Heart right ventricle (tissue), 16 donors: ENCODE results near the gene ANO2. TPM values are rescaled to one million over a fixed set of nuclear protein-coding genes. Genes with fewer than 3 reads are reported as not detected.
"Not testable (repeated sequence)": the region's sequence is repeated elsewhere in the genome, so short reads cannot be mapped to it uniquely, and the experiment has no call there.

ENCODE experiments used
- ATAC-seq, 8 donors: fragments of 200-7000 bp; cut with Tn5 transposase; one replicate each; pipeline ENCODE4 v1.9.1; 2020; ENCODE audit warnings: mild to moderate bottlenecking in 8 of 8, moderate library complexity in 8 of 8, moderate number of reproducible peaks in 1 of 8
- DNase-seq, 2 donors: peaks; one replicate each; pipeline ENCODE4 v3.0.0-alpha.2; 2020
- H3K27ac ChIP-seq, 10 donors: fragments of 200-600 bp; sonication (generic) in 2 of 10; one replicate each; pipeline versions ENCODE4 v1.5.0 to v1.8.0; 2020 to 2022; ENCODE audit warnings: mild to moderate bottlenecking in 3 of 10
- H3K27me3 ChIP-seq, 7 donors: fragments of 200-600 bp; one replicate each; pipeline ENCODE4 v1.8.0; 2021 to 2022; ENCODE audit warnings: mild to moderate bottlenecking in 2 of 7
- H3K36me3 ChIP-seq, 9 donors: fragments of 200-600 bp; sonication (generic) in 1 of 9; one replicate each; pipeline versions ENCODE4 v1.5.0 to v1.8.0; 2020 to 2022; ENCODE audit warnings: mild to moderate bottlenecking in 2 of 9
- H3K4me1 ChIP-seq, 9 donors: fragments of 200-600 bp; sonication (generic) in 1 of 9; one replicate each; pipeline versions ENCODE4 v1.5.0 to v1.8.0; 2020 to 2022; ENCODE audit warnings: mild to moderate bottlenecking in 4 of 9
- H3K4me3 ChIP-seq, 10 donors: fragments of 200-600 bp; sonication (generic) in 2 of 10; one replicate each; pipeline versions ENCODE4 v1.5.0 to v1.8.0; 2020 to 2022; ENCODE audit warnings: mild to moderate bottlenecking in 7 of 10, moderate library complexity in 2 of 10
- H3K9me3 ChIP-seq, 11 donors: fragments of 200-600 bp in 10 of 11; sonication (generic) in 2 of 11; one replicate each; pipeline versions ENCODE4 v1.5.0 to v1.8.0; 2013 to 2022; ENCODE audit warnings: mild to moderate bottlenecking in 2 of 11, control low read depth in 1 of 11, moderate library complexity in 1 of 11
- CTCF ChIP-seq, 9 donors: fragments of 200-600 bp; sonication (generic) in 2 of 9; IDR thresholded peaks; one replicate each; pipeline versions ENCODE4 v1.5.0 to v1.8.0; 2021 to 2022; ENCODE audit warnings: antibody characterized with exemption in 9 of 9, mild to moderate bottlenecking in 5 of 9, moderate library complexity in 1 of 9
- WGBS, 2 donors: extraction: QIAGEN DNeasy Blood & Tissue Kit; methylation state at CpG; one replicate each; pipeline ENCODE4 v1.1.7; 2013; ENCODE audit warnings: inconsistent platforms in 1 of 2; 5-methylcytosine and 5-hydroxymethylcytosine counted together
- intact Hi-C, 10 donors: fragments of 100-400 bp; cut with DNase I; formaldehyde crosslinking; loops; one replicate each; pipeline versions ENCODE4 v1.11.1 to v1.14.2; 2022
- polyA plus RNA-seq, 2 donors: library from polyadenylated mRNA; stranded (reverse); fragments of 200-250 nt; gene quantifications; one replicate each; pipeline ENCODE4 v1.2.3, GENCODE V29; 2013
- total RNA-seq, 10 donors: library from RNA; stranded (reverse); fragmentation: NEBNext Ultra II Directional in 3 of 10; extraction: Animal tissue kit (Norgen Biotek cat#: 25700) in 3 of 10; gene quantifications; one replicate each; pipeline versions ENCODE4 v1.2.1 to v1.2.4, GENCODE V29; 2021 to 2023
- donor health status: Arrhythmogenic right ventricular cardiomyopathy.
- donor health status: ischemic (EF 13 %, LVEDD 7.1; RV severe dilation, severe dysfunction).
- donor health status: healthy with polysubstance abuse.
- donor health status: DM: no; HTN: yes; CAD: no.
- donor health status: DM: no; HTN: no; CAD: no.
- donor health status: ischemic (EF 25% LVEDD 6.9; RV normal size, moderate dysfunction).
- donor health status: ischemic (EF 25% LVEDD 5.7; RV mildly dilated, moderate dysfunction).
- donor health status: healthy.
- donor health status: DM: yes; HTN: yes; CAD: no.
- donor health status: Ischemic cardiomyopathy.
- donor health status: ischemic (EF 35%, LVEDD 5.7; RV mildly dilated, moderate dysfunction).
- donor health status: nonischemic (EF 11% LVEDD 7.7; RV severe dilation, severe dysfunction).
- donor health status: DM: yes; HTN: yes; CAD: no.
- donor health status: PGD.
- donor health status: ischemic (EF 29% LVEDD 5.4; RV normal size, mild dysfunction).
- donor health status: nonischemic (EF 23%, LVEDD 6.1; RV moderate dilation, normal function).

Gene ANO2
- total and polyA plus RNA-seq, 12 donors: 4.0 to 15.2 (median 12.0) TPM

- intact Hi-C loops: no loop called here
- H3K9me3 ChIP-seq: peaks cover 0 to 18% (median 0%) of the 10 kb centered on the region in 11 donors
These were observed 407.3 kb downstream of the ANO2 start for GRCh38 chr12:5537771-5538170.

DNA sequence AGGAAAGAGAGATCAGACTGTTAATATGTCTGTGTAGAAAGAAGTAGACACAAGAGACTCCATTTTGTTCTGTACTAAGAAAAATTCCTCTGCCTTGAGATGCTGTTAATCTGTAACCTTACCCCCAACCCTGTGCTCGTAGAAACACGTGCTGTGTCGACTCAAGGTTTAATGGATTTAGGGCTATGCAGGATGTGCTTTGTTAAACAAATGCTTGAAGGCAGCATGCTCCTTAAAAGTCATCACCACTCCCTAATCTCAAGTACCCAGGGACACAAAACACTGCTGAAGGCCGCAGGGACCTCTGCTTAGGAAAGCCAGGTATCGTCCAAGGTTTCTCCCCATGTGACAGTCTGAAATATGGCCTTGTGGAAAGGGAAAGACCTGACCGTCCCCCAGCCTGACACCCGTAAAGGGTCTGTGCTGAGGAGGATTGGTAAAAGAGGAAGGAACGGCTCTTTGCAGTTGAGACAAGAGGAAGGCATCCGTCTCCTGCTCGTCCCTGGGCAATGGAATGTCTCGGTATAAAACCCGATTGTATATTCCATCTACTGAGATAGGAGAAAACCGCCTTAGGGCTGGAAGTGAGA lies 407.9 kb downstream of the ANO2 start:
- ATAC-seq, H3K27me3 ChIP-seq, DNase-seq, H3K36me3 ChIP-seq, H3K4me1 ChIP-seq, intact Hi-C loops, H3K4me3 ChIP-seq, H3K27ac ChIP-seq: not testable (repeated sequence)
- peaks cover 0 to 23% (median 0%) of the 10 kb centered on the region in 11 donors for H3K9me3 ChIP-seq
- 52 to 62% methylated on average over 13 of the region's 13 CpGs for WGBS, 2 donors

More at GRCh38 chr12:5537771-5538170, 407.3 kb downstream of the ANO2 start:
- Histone ChIP-seq H3K4me1 (no peaks in the 10 kb centered on the region), H3K27me3 (peaks cover 0 to 8% (median 0%) of the 10 kb centered on the region in 7 donors), H3K27ac (no peak overlapping the region), H3K36me3 (no peaks in the 10 kb centered on the region), H3K4me3 (no peak overlapping the region)
- DNase-seq (no peak), ATAC-seq (no peak)
- WGBS, 2 donors: 87 to 91% methylated on average over 8 of the region's 8 CpGs
- TF ChIP-seq CTCF (IDR thresholded peaks at IDR 0.05): no peak

GRCh38 chr12:5535541-5535940 lies 409.5 kb downstream of the ANO2 start:
- intact Hi-C loops: no loop called here
- H3K4me1 ChIP-seq: no peaks in the 10 kb centered on the region
- no peak for TF ChIP-seq CTCF (IDR thresholded peaks at IDR 0.05)
- no peak for ATAC-seq
- DNase-seq: no peak
- H3K27ac ChIP-seq: no peak overlapping the region
- peaks cover 0 to 10% (median 0%) of the 10 kb centered on the region in 11 donors for H3K9me3 ChIP-seq
- no peaks in the 10 kb centered on the region for H3K36me3 ChIP-seq
- H3K27me3 ChIP-seq: peaks cover 0 to 8% (median 0%) of the 10 kb centered on the region in 7 donors
- H3K4me3 ChIP-seq: no peak overlapping the region
- 80 to 82% methylated on average over 3 of the region's 3 CpGs for WGBS, 2 donors

DNA sequence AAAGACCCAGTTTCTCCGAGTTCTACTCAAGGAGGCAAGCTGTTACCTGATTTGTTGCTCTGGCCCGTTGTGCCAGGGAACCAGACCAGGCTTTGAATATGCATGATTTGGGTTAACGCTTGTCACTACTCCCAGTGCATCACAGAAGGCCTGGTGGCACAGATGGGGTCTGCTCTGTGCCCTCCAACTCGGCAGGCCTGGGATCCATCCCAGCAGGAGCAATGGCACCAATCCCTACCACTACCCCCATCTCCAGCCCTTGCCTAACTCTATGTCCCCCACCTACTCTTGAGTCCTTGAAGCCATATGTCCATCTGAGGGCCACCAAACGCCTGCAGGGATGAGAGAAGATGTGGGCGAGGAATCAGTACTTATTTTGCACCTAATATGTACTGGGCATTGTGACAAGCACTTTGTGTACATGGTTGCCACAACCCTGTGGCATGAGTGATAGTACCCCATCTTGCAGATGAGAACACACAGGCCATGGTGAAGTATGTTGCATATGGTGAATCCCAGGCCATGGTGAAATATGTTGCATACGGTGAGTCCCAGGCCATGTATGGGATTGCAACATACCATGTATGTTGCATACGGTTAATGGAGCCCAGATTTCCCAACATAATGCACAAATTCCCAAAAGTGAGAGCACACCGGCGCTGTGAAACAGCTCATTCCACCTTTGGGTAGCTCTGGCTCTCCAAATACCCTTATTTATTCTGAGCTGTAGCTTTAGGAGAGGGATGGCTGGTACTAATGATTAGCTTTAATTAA lies 410.4 kb downstream of the ANO2 start:
- Histone ChIP-seq H3K27ac (no peak overlapping the region), H3K9me3 (peaks cover 0 to 10% (median 0%) of the 10 kb centered on the region in 11 donors), H3K27me3 (peaks cover 0 to 8% (median 0%) of the 10 kb centered on the region in 7 donors), H3K4me3 (no peak overlapping the region), H3K4me1 (no peaks in the 10 kb centered on the region), H3K36me3 (no peaks in the 10 kb centered on the region)
- no peak for ATAC-seq
- no peak for TF ChIP-seq CTCF (IDR thresholded peaks at IDR 0.05)
- intact Hi-C loops: no loop called here
- DNase-seq: no peak
- 90 to 91% methylated on average over 10 of the region's 10 CpGs for WGBS, 2 donors

GRCh38 chr12:5533368-5533767 lies 411.7 kb downstream of the ANO2 start:
- Histone ChIP-seq H3K36me3 (no peaks in the 10 kb centered on the region), H3K9me3 (peaks cover 0 to 10% (median 0%) of the 10 kb centered on the region in 11 donors), H3K27me3 (peaks cover 0 to 6% (median 0%) of the 10 kb centered on the region in 7 donors), H3K4me1 (no peaks in the 10 kb centered on the region), H3K4me3 (no peak overlapping the region), H3K27ac (no peak overlapping the region)
- WGBS, 2 donors: 73 to 86% methylated on average over 3 of the region's 3 CpGs
- DNase-seq: no peak
- no peak for TF ChIP-seq CTCF (IDR thresholded peaks at IDR 0.05)
- intact Hi-C loops: no loop called here
- ATAC-seq: no peak
